Trophoblast cell (in vitro differentiated cells and primary cell): ENCODE data around the gene SPRY2.

Experiments
- DNase-seq, 2 donors: peaks; one replicate each; pipeline ENCODE4 v3.0.0-alpha.2; 2016
- H2AFZ ChIP-seq: 2 replicates; pipeline ENCODE4 v1.6.1; 2013; ENCODE audit warnings: low read length, moderate library complexity, mild to moderate bottlenecking; ENCODE audit not compliant: insufficient read depth, poor library complexity
- H2AK5ac ChIP-seq: 2 replicates; pipeline ENCODE4 v1.6.1; 2013; ENCODE audit warnings: mild to moderate bottlenecking, low read length
- H2BK120ac ChIP-seq: 2 replicates; pipeline ENCODE4 v1.6.1; 2013; ENCODE audit warnings: low read length, mild to moderate bottlenecking, moderate library complexity; ENCODE audit not compliant: insufficient read depth, poor library complexity
- H2BK12ac ChIP-seq: 2 replicates; pipeline ENCODE4 v1.6.1; 2013; ENCODE audit warnings: mild to moderate bottlenecking, low read length, moderate library complexity
- H2BK5ac ChIP-seq: 2 replicates; pipeline ENCODE4 v1.6.1; 2013; ENCODE audit warnings: low read length, low read depth, moderate library complexity, mild to moderate bottlenecking; ENCODE audit not compliant: poor library complexity
- H3K14ac ChIP-seq: 2 replicates; pipeline ENCODE4 v1.6.1; 2013; ENCODE audit warnings: mild to moderate bottlenecking, low read length
- H3K18ac ChIP-seq: 2 replicates; pipeline ENCODE4 v1.6.1; 2013; ENCODE audit warnings: mild to moderate bottlenecking, low read length
- H3K23ac ChIP-seq: 2 replicates; pipeline ENCODE4 v1.6.1; 2013; ENCODE audit warnings: low read length
- H3K27ac ChIP-seq: 2 replicates; pipeline ENCODE4 v1.5.1; 2013; ENCODE audit warnings: low read depth, mild to moderate bottlenecking, inconsistent platforms, low read length, moderate library complexity
- H3K27me3 ChIP-seq: 2 replicates; pipeline ENCODE4 v1.6.1; 2013; ENCODE audit warnings: inconsistent platforms, mild to moderate bottlenecking, low read length, moderate library complexity; ENCODE audit not compliant: insufficient read depth
- H3K36me3 ChIP-seq, 2 experiments: 1 replicate in 1 of 2; 2 replicates in 1 of 2; pipeline ENCODE4 v1.6.1; 2013; ENCODE audit warnings: low read length in 2 of 2, mild to moderate bottlenecking in 2 of 2, moderate library complexity in 1 of 2; ENCODE audit not compliant: insufficient read depth in 2 of 2, control insufficient read depth in 1 of 2
- H3K4ac ChIP-seq: 2 replicates; pipeline ENCODE4 v1.6.1; 2013; ENCODE audit warnings: low read depth, mild to moderate bottlenecking, low read length, moderate library complexity
- H3K4me1 ChIP-seq, 2 experiments: 1 replicate in 1 of 2; 2 replicates in 1 of 2; pipeline ENCODE4 v1.6.1; 2013; ENCODE audit warnings: low read length in 2 of 2, mild to moderate bottlenecking in 2 of 2, moderate library complexity in 1 of 2; ENCODE audit not compliant: insufficient read depth in 2 of 2, control insufficient read depth in 1 of 2
- H3K4me2 ChIP-seq: 2 replicates; pipeline ENCODE4 v1.6.1; 2013; ENCODE audit warnings: inconsistent platforms, mild to moderate bottlenecking, low read length, moderate library complexity
- H3K4me3 ChIP-seq: 2 replicates; pipeline ENCODE4 v1.5.1; 2013; ENCODE audit warnings: mild to moderate bottlenecking, low read depth, low read length, inconsistent platforms
- H3K79me1 ChIP-seq: one replicate; pipeline ENCODE4 v1.6.1; 2013; ENCODE audit warnings: low read length
- H3K79me2 ChIP-seq: 2 replicates; pipeline ENCODE4 v1.6.1; 2013; ENCODE audit warnings: low read length, mild to moderate bottlenecking; ENCODE audit not compliant: control insufficient read depth, insufficient read depth, poor library complexity
- H3K9ac ChIP-seq: 2 replicates; pipeline ENCODE4 v1.6.1; 2013; ENCODE audit warnings: mild to moderate bottlenecking, low read length
- H3K9me3 ChIP-seq: 2 replicates; pipeline ENCODE4 v1.6.1; 2013; ENCODE audit warnings: low read depth, mild to moderate bottlenecking, control low read depth, inconsistent platforms, low read length; ENCODE audit not compliant: insufficient read depth
- H4K12ac ChIP-seq: 2 replicates; pipeline ENCODE4 v1.6.1; 2013; ENCODE audit warnings: low read depth, mild to moderate bottlenecking, low read length, moderate library complexity
- H4K8ac ChIP-seq: 2 replicates; pipeline ENCODE4 v1.6.1; 2013; ENCODE audit warnings: low read depth, mild to moderate bottlenecking, low read length, moderate library complexity
- H4K91ac ChIP-seq: one replicate; pipeline ENCODE4 v1.6.1; 2013; ENCODE audit warnings: low read depth, mild to moderate bottlenecking, low read length, moderate library complexity
- WGBS: extraction: QIAGEN DNeasy Blood & Tissue Kit; methylation state at CpG from one replicate; pipeline ENCODE4 v1.1.7; 2013; ENCODE audit warnings: missing lambda C conversion rate; ENCODE audit not compliant: insufficient read length, insufficient coverage; ENCODE audit errors: extremely low coverage; 5-methylcytosine and 5-hydroxymethylcytosine counted together

The SPRY2 gene

DNA sequence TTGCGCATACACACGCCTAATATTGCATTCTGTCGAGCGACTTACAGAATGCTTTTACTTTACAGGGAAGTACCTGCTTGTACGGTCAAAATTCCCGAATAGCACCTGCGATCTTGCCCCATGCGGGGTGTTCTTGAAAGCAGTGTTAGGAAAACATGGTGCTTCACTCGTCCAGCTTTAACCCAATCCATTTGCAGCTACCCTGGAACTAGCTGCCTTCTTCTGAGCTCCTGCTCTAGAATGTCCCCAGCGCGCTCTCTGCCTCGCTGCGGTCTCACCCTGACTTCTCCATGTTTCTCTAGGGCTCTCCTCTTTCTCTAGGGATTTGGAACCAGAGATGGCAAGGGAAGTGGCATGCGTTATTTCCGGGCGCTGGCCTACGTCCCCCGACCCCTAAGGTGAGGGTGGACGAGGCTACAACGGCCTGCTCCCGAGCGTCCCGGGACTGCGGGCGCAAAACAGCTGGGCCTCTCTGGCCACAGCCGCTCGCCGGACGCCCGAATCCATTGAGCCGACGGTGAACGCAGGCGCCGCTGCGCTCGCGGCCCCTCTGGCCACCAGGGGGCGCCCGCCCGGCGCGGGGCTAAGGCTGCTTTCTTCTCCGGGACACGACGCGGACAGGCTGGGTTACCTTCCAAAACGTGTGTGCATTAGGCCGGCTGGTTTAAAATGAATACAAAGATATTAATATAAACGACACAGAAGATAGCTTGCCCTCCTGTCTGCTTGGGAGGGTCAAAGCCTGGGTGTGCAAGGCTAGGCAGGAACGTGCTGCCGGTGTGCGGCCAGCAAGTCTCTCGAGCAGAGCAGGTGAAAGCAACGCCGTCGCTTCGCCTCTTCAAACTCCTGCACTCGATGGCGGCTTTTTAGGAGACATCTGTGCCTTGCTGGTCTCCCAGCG lies 1.8 kb upstream of the SPRY2 start:
- peak overlapping the region; percentile 32 for H2BK12ac ChIP-seq
- WGBS, result no CpG with 5 or more reads among the region's 61 CpGs
- H3K23ac ChIP-seq, result no peak overlapping the region
- H3K79me2 ChIP-seq, result peaks cover 23% of the 10 kb centered on the region
- H3K27ac ChIP-seq, result no peak overlapping the region
- peak overlapping the region; percentile 68 for H2AFZ ChIP-seq
- peak overlapping the region; percentile 45 for H3K9ac ChIP-seq
- no peak overlapping the region for H3K18ac ChIP-seq
- peak overlapping the region; percentile 83 for H3K4me2 ChIP-seq
- H4K91ac ChIP-seq, result peak overlapping the region; percentile 82
- peak; percentile 70 to 94 for DNase-seq
- peaks cover 22% of the 10 kb centered on the region for H3K79me1 ChIP-seq
- H3K14ac ChIP-seq, result peak overlapping the region; percentile 62
- no peak overlapping the region for H4K12ac ChIP-seq
- H3K36me3 ChIP-seq, result no peaks in the 10 kb centered on the region
- peak overlapping the region; percentile 62 for H2BK120ac ChIP-seq
- peak overlapping the region; percentile 10 for H2BK5ac ChIP-seq
- no peaks in the 10 kb centered on the region for H3K9me3 ChIP-seq
- H4K8ac ChIP-seq, result peak overlapping the region; percentile 31
- H3K4ac ChIP-seq, result no peak overlapping the region
- peak overlapping the region; percentile 67 for H3K4me3 ChIP-seq
- H2AK5ac ChIP-seq, result no peak overlapping the region
- H3K27me3 ChIP-seq, result no peaks in the 10 kb centered on the region
- H3K4me1 ChIP-seq, result peaks cover 0 to 3% of the 10 kb centered on the region in 2 experiments

DNA sequence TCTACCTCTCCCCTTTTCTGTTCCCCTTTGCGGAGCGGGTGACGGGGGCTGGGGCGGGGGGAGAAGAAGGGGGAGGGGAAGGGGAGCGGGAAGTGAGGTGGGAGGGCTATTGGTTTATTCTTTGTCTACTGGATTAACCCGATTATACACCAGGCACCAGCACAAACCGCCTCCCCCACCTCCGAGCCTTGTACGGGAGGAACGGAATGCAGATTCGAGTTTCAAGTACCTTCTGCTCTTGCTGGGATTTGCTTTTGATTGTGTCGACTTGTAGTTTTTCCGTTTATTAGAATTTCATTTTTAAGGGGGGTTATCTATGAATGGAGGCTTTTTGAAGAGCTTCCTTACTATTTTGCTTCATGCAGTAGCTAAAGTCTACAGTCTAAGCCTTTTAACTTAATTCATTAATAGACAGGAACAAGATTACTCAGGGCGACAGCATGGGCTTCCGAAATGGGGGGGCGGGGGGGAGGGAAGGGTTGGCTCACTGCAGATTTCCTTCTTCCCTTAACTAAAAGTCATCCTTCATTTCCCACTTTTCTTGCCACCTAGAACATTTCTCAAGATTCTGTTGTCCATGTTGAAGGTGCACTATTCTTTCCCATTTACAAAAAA lies 937 bp upstream of the SPRY2 start:
- peaks cover 0 to 10% of the 10 kb centered on the region in 2 experiments for H3K4me1 ChIP-seq
- peak overlapping the region; percentile 86 for H4K91ac ChIP-seq
- H3K36me3 ChIP-seq, result peaks cover 7 to 8% of the 10 kb centered on the region in 2 experiments
- no peak overlapping the region for H2BK5ac ChIP-seq
- no peak overlapping the region for H3K23ac ChIP-seq
- no peak overlapping the region for H3K4me3 ChIP-seq
- no peak overlapping the region for H2AK5ac ChIP-seq
- peak overlapping the region; percentile 95 for H3K27ac ChIP-seq
- WGBS, result no CpG with 5 or more reads among the region's 16 CpGs
- peak overlapping the region; percentile 73 for H4K8ac ChIP-seq
- H2BK120ac ChIP-seq, result no peak overlapping the region
- no peak overlapping the region for H4K12ac ChIP-seq
- H3K4ac ChIP-seq, result no peak overlapping the region
- H2AFZ ChIP-seq, result no peak overlapping the region
- H3K79me1 ChIP-seq, result peaks cover 22% of the 10 kb centered on the region
- H3K4me2 ChIP-seq, result peak overlapping the region; percentile 83
- no peaks in the 10 kb centered on the region for H3K27me3 ChIP-seq
- H3K79me2 ChIP-seq, result peaks cover 26% of the 10 kb centered on the region
- no peak overlapping the region for H3K18ac ChIP-seq
- H2BK12ac ChIP-seq, result no peak overlapping the region
- H3K14ac ChIP-seq, result no peak overlapping the region
- H3K9me3 ChIP-seq, result no peaks in the 10 kb centered on the region
- peak in 1 of 2 donors; percentile 21 for DNase-seq
- no peak overlapping the region for H3K9ac ChIP-seq

DNA sequence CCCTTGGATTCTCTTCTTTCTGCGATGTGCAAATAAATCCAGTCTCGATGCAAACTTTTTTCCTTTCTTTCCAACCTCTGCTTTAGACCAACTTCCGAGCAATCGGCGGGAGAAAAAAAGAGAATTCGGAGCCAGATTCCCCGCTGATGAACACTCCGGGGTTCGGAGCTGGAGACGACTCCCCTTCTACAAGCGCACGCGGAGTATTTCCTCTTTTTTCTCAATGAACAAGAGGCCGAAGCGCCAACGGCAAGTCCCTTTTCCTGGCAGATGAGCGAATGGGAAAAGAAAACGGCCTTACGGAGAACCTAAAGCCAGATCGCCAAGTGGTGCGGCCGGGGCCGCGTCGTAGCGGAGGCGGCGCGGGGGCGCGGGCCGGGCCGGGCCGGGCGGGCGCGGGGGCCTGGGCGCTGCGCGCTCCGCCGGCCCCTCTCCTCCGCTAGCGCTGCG lies 250 bp downstream of the SPRY2 start:
- no peak overlapping the region for H3K23ac ChIP-seq

GRCh38 chr13:80339912-80340650 lies 845 bp downstream of the SPRY2 start:
- Histone ChIP-seq H3K9me3 (no peaks in the 10 kb centered on the region), H4K8ac (peak overlapping the region; percentile 71), H3K27me3 (no peaks in the 10 kb centered on the region), H3K4me3 (peak overlapping the region; percentile 84), H2AK5ac (peak overlapping the region; percentile 49), H3K79me2 (peaks cover 26% of the 10 kb centered on the region), H3K4ac (peak overlapping the region; percentile 93), H2BK12ac (peak overlapping the region; percentile 37), H4K91ac (peak overlapping the region; percentile 86), H4K12ac (peak overlapping the region; percentile 45), H2AFZ (peak overlapping the region; percentile 25), H3K9ac (peak overlapping the region; percentile 83), H3K14ac (peak overlapping the region; percentile 92), H3K27ac (peak overlapping the region; percentile 95), H3K36me3 (peaks cover 10 to 12% of the 10 kb centered on the region in 2 experiments), H3K18ac (peak overlapping the region; percentile 20), H2BK120ac (peak overlapping the region; percentile 79), H3K23ac (no peak overlapping the region), H3K4me2 (peak overlapping the region; percentile 72), H2BK5ac (peak overlapping the region; percentile 18), H3K79me1 (peaks cover 22% of the 10 kb centered on the region), H3K4me1 (peaks cover 0 to 13% of the 10 kb centered on the region in 2 experiments)
- no CpG with 5 or more reads among the region's 59 CpGs for WGBS
- peak; percentile 11 to 61 for DNase-seq

More for the DNA sequence above, 250 bp downstream of the SPRY2 start:
- no peaks in the 10 kb centered on the region for H3K27me3 ChIP-seq
- H3K9me3 ChIP-seq, result no peaks in the 10 kb centered on the region
- no CpG with 5 or more reads among the region's 45 CpGs for WGBS
- H3K4me2 ChIP-seq, result peak overlapping the region; percentile 72
- peak overlapping the region; percentile 25 for H2AFZ ChIP-seq
- H3K36me3 ChIP-seq, result peaks cover 10 to 12% of the 10 kb centered on the region in 2 experiments
- H3K27ac ChIP-seq, result peak overlapping the region; percentile 95
- H4K12ac ChIP-seq, result peak overlapping the region; percentile 45
- peak overlapping the region; percentile 71 for H4K8ac ChIP-seq
- peaks cover 26% of the 10 kb centered on the region for H3K79me2 ChIP-seq
- peak overlapping the region; percentile 84 for H3K4me3 ChIP-seq
- peak overlapping the region; percentile 86 for H4K91ac ChIP-seq
- H2BK120ac ChIP-seq, result peak overlapping the region; percentile 79
- no peak overlapping the region for H2BK12ac ChIP-seq
- peak overlapping the region; percentile 20 for H3K18ac ChIP-seq
- H2BK5ac ChIP-seq, result peak overlapping the region; percentile 18
- peak overlapping the region; percentile 93 for H3K4ac ChIP-seq
- H3K79me1 ChIP-seq, result peaks cover 22% of the 10 kb centered on the region
- peak overlapping the region; percentile 92 for H3K14ac ChIP-seq
- DNase-seq, result peak; percentile 22 to 61
- H2AK5ac ChIP-seq, result peak overlapping the region; percentile 49
- peaks cover 0 to 13% of the 10 kb centered on the region in 2 experiments for H3K4me1 ChIP-seq
- peak overlapping the region; percentile 83 for H3K9ac ChIP-seq
